ENCODE measurements around the gene LRMDA. TPM values are rescaled to one million over a fixed set of nuclear protein-coding genes. Genes with fewer than 3 reads are reported as not detected.

Gene LRMDA
- total RNA-seq, 2 experiments from 2014 or later: not detected

GRCh38 chr10:75547391-75548298 lies 116.2 kb downstream of the LRMDA start:
- no peak overlapping the region for H3K27ac Mint-ChIP-seq
- no peak for TF ChIP-seq CTCF (IDR thresholded peaks at IDR 0.05)
- H3K36me3 Mint-ChIP-seq (ENCODE audit: low read depth): no peaks in the 10 kb centered on the region

GRCh38 chr10:75548356-75548755 lies 116.9 kb downstream of the LRMDA start:
- no peaks in the 10 kb centered on the region for H3K4me1 Mint-ChIP-seq (ENCODE audit: low read depth)
- ChIA-PET POLR2A (no interaction called here), CTCF (no interaction called here)
- peaks cover 39% of the 10 kb centered on the region for H3K27me3 Mint-ChIP-seq
- no peak overlapping the region for H3K4me3 Mint-ChIP-seq
- intact Hi-C loops (cut with DNase I, micrococcal nuclease): no loop called here
- no peak for TF ChIP-seq CTCF (IDR thresholded peaks at IDR 0.05)
- H3K4me1 ChIP-seq (ENCODE audit: insufficient read depth, low read length): no peaks in the 10 kb centered on the region
- no peak overlapping the region for H3K27ac ChIP-seq (ENCODE audit: low read depth in 1 of 2, low read length in 2 of 2)
- no peak overlapping the region for H3K27ac Mint-ChIP-seq
- no peaks in the 10 kb centered on the region for H3K36me3 Mint-ChIP-seq (ENCODE audit: low read depth)
- no peak for ATAC-seq (ENCODE audit: poor library complexity)
- H3K36me3 ChIP-seq (ENCODE audit: insufficient read depth, low read length): no peaks in the 10 kb centered on the region
- peaks cover 5% of the 10 kb centered on the region for H3K9me3 Mint-ChIP-seq
- no peaks in the 10 kb centered on the region for H3K9me3 ChIP-seq (ENCODE audit: control insufficient read depth in 1 of 2, insufficient read depth in 1 of 2, low read length in 2 of 2)
- H3K27me3 ChIP-seq (ENCODE audit: control insufficient read depth in 1 of 2, insufficient read depth in 2 of 2, low read length in 2 of 2): peaks cover 2 to 3% of the 10 kb centered on the region in 2 experiments
- H3K4me3 ChIP-seq (ENCODE audit: low read length): no peak overlapping the region
- DNase-seq: no peak

More at GRCh38 chr10:75547391-75548298, 116.2 kb downstream of the LRMDA start:
- no peak overlapping the region for H3K27ac ChIP-seq (ENCODE audit: low read depth in 1 of 2, low read length in 2 of 2)
- POLR2A ChIA-PET: no interaction called here
- no peak overlapping the region for H3K4me3 ChIP-seq (ENCODE audit: low read length)
- no peaks in the 10 kb centered on the region for H3K36me3 ChIP-seq (ENCODE audit: insufficient read depth, low read length)
- DNase-seq (no peak), ATAC-seq (ENCODE audit: poor library complexity) (no peak)
- intact Hi-C loops (cut with DNase I, micrococcal nuclease): no loop called here
- H3K4me3 Mint-ChIP-seq: no peak overlapping the region
- H3K4me1 Mint-ChIP-seq (ENCODE audit: low read depth): no peaks in the 10 kb centered on the region
- H3K4me1 ChIP-seq (ENCODE audit: insufficient read depth, low read length): no peaks in the 10 kb centered on the region
- peaks cover 0 to 3% of the 10 kb centered on the region in 2 experiments for H3K27me3 ChIP-seq (ENCODE audit: control insufficient read depth in 1 of 2, insufficient read depth in 2 of 2, low read length in 2 of 2)
- H3K9me3 Mint-ChIP-seq: peaks cover 5% of the 10 kb centered on the region
- peaks cover 39% of the 10 kb centered on the region for H3K27me3 Mint-ChIP-seq
- CTCF ChIA-PET: no interaction called here
- no peaks in the 10 kb centered on the region for H3K9me3 ChIP-seq (ENCODE audit: control insufficient read depth in 1 of 2, insufficient read depth in 1 of 2, low read length in 2 of 2)

GRCh38 chr10:75550191-75550590 lies 118.8 kb downstream of the LRMDA start:
- TF ChIP-seq CTCF (IDR thresholded peaks at IDR 0.05): no peak
- Histone ChIP-seq H3K4me1 (ENCODE audit: insufficient read depth, low read length) (no peaks in the 10 kb centered on the region), H3K9me3 (ENCODE audit: control insufficient read depth in 1 of 2, insufficient read depth in 1 of 2, low read length in 2 of 2) (no peaks in the 10 kb centered on the region), H3K4me3 (ENCODE audit: low read length) (no peak overlapping the region), H3K36me3 (ENCODE audit: insufficient read depth, low read length) (no peaks in the 10 kb centered on the region), H3K27me3 (ENCODE audit: control insufficient read depth in 1 of 2, insufficient read depth in 2 of 2, low read length in 2 of 2) (peaks cover 3 to 6% of the 10 kb centered on the region in 2 experiments), H3K27ac (ENCODE audit: low read depth in 1 of 2, low read length in 2 of 2) (no peak overlapping the region)
- H3K27ac Mint-ChIP-seq: no peak overlapping the region
- peaks cover 8% of the 10 kb centered on the region for H3K9me3 Mint-ChIP-seq
- DNase-seq (no peak), ATAC-seq (ENCODE audit: poor library complexity) (no peak)
- no peaks in the 10 kb centered on the region for H3K36me3 Mint-ChIP-seq (ENCODE audit: low read depth)
- no peaks in the 10 kb centered on the region for H3K4me1 Mint-ChIP-seq (ENCODE audit: low read depth)
- H3K27me3 Mint-ChIP-seq: peaks cover 42% of the 10 kb centered on the region
- H3K4me3 Mint-ChIP-seq: no peak overlapping the region
- ChIA-PET POLR2A (no interaction called here), CTCF (no interaction called here)
- intact Hi-C loops (cut with DNase I, micrococcal nuclease): no loop called here
